ENCODE measurements around the gene TMEM244.
"Not testable (repeated sequence)": the region's sequence is repeated elsewhere in the genome, so short reads cannot be mapped to it uniquely, and the experiment has no call there.

The TMEM244 gene

GRCh38 chr6:129890701-129891100, 29.6 kb upstream of the TMEM244 start:
- Histone ChIP-seq H3K36me3 (no peaks in the 10 kb centered on the region), H3K4me1 (no peaks in the 10 kb centered on the region), H4K20me1 (no peaks in the 10 kb centered on the region), H3K4me2 (no peak overlapping the region), H3K9me3 (no peaks in the 10 kb centered on the region), H3K27ac (no peak overlapping the region), H3K4me3 (no peak overlapping the region), H3K9ac (no peak overlapping the region), H3K27me3 (no peaks in the 10 kb centered on the region; the same call in 1 of the 2 replicates)
- no peak for TF ChIP-seq Cebpa-rat (IDR thresholded peaks at IDR 0.05)

- no peak overlapping the region for H3K4me3 ChIP-seq
- TF ChIP-seq Cebpa-rat (IDR thresholded peaks at IDR 0.05) = no peak
- H3K9me3 ChIP-seq = no peaks in the 10 kb centered on the region
- H3K27ac ChIP-seq = no peak overlapping the region
- no peak overlapping the region for H3K4me2 ChIP-seq
- H3K9ac ChIP-seq = no peak overlapping the region
- no peaks in the 10 kb centered on the region; the same call in 1 of the 2 replicates for H3K27me3 ChIP-seq
- H3K36me3 ChIP-seq = no peaks in the 10 kb centered on the region
- H3K4me1 ChIP-seq = no peaks in the 10 kb centered on the region
- H4K20me1 ChIP-seq = no peaks in the 10 kb centered on the region
Measured at GRCh38 chr6:129890164-129890563, 29.0 kb upstream of the TMEM244 start.

DNA sequence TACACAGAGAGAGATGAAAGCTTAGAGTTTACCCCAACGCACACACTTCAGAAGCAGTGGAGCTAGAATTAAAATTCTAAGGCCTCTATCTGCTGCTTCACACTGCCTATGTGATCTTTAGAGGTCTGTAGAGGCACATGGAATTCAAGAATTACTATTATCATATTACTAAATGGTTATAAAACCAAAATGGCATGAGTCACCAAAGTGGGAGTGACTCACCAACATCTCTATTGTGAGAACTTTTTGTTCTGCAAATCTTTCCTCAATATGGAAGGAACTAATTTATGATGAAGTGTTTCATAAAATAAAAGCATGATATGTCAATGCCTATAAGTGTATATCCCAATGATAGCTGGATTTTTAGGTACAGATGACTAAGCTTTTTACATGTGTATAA, 28.5 kb upstream of the TMEM244 start:
- no peaks in the 10 kb centered on the region for H4K20me1 ChIP-seq
- no peaks in the 10 kb centered on the region for H3K9me3 ChIP-seq
- H3K9ac ChIP-seq = no peak overlapping the region
- H3K4me3 ChIP-seq = no peak overlapping the region
- no peaks in the 10 kb centered on the region for H3K36me3 ChIP-seq
- no peak overlapping the region for H3K27ac ChIP-seq
- H3K27me3 ChIP-seq = no peaks in the 10 kb centered on the region; the same call in 1 of the 2 replicates
- TF ChIP-seq Cebpa-rat (IDR thresholded peaks at IDR 0.05) = no peak
- no peaks in the 10 kb centered on the region for H3K4me1 ChIP-seq
- no peak overlapping the region for H3K4me2 ChIP-seq

GRCh38 chr6:129886401-129887155, 25.5 kb upstream of the TMEM244 start:
- Histone ChIP-seq H3K36me3 (no peaks in the 10 kb centered on the region), H3K4me1 (no peaks in the 10 kb centered on the region), H3K9ac (no peak overlapping the region), H3K4me2 (no peak overlapping the region), H3K4me3 (no peak overlapping the region), H3K27ac (no peak overlapping the region), H4K20me1 (no peaks in the 10 kb centered on the region), H3K27me3 (no peaks in the 10 kb centered on the region; the same call in 1 of the 2 replicates), H3K9me3 (no peaks in the 10 kb centered on the region)
- no peak for TF ChIP-seq Cebpa-rat (IDR thresholded peaks at IDR 0.05)

DNA sequence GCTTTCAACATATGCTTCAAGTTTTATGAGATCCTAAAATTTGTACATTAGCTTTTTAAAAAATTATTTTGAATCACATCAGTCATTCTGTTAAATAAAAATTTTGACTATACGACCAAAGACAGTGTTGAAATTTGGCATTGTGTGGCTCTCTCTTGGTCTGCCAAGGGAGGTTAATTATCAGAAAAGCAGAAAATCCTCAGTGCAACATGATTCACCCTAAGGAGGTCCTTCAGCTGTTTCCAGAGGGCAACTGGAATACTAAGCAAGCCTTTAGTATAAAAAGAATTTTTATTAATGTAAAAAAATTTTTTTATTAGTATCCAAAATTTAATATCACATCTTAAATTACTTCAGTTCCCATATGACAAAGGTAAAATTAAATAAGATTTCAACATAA, 23.1 kb upstream of the TMEM244 start:
- no peak for TF ChIP-seq Cebpa-rat (IDR thresholded peaks at IDR 0.05)
- H4K20me1 ChIP-seq = no peaks in the 10 kb centered on the region
- no peak overlapping the region for H3K27ac ChIP-seq
- no peak overlapping the region for H3K9ac ChIP-seq
- no peak overlapping the region for H3K4me2 ChIP-seq
- no peaks in the 10 kb centered on the region for H3K9me3 ChIP-seq
- no peaks in the 10 kb centered on the region for H3K36me3 ChIP-seq
- no peaks in the 10 kb centered on the region for H3K4me1 ChIP-seq
- no peaks in the 10 kb centered on the region for H3K27me3 ChIP-seq
- no peak overlapping the region for H3K4me3 ChIP-seq

GRCh38 chr6:129882510-129883023, 21.5 kb upstream of the TMEM244 start:
- no peak overlapping the region for H3K4me3 ChIP-seq
- no peaks in the 10 kb centered on the region for H3K4me1 ChIP-seq
- no peak for TF ChIP-seq Cebpa-rat (IDR thresholded peaks at IDR 0.05)
- H3K27me3 ChIP-seq = no peaks in the 10 kb centered on the region
- no peak overlapping the region for H3K4me2 ChIP-seq
- H3K9me3 ChIP-seq = peaks cover 6% of the 10 kb centered on the region; the same call in 1 of the 2 replicates
- no peaks in the 10 kb centered on the region for H3K36me3 ChIP-seq
- H3K27ac ChIP-seq = no peak overlapping the region
- no peaks in the 10 kb centered on the region for H4K20me1 ChIP-seq
- H3K9ac ChIP-seq = no peak overlapping the region

DNA sequence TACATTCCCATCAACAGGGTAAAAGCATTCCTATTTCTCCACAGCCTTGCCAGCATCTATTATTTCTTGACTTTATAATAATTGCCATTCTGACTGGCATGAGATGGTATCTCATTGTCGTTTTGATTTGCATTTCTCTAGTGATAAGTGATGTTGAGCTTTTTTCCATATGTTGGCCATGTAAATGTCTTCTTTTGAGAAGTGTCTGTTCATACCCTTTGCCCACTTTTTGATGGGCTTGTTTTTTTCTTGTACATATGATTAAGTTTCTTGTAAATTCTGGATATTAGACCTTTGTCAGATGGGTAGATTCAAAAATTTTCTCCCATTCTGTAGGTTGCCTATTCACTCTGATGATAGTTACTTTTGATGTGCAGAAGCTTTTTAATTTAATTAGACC, 16.8 kb upstream of the TMEM244 start:
- H3K9me3 ChIP-seq, H3K27me3 ChIP-seq, H3K27ac ChIP-seq, H3K4me1 ChIP-seq, H3K4me3 ChIP-seq, H3K36me3 ChIP-seq, H4K20me1 ChIP-seq, H3K4me2 ChIP-seq, H3K9ac ChIP-seq: not testable (repeated sequence)

DNA sequence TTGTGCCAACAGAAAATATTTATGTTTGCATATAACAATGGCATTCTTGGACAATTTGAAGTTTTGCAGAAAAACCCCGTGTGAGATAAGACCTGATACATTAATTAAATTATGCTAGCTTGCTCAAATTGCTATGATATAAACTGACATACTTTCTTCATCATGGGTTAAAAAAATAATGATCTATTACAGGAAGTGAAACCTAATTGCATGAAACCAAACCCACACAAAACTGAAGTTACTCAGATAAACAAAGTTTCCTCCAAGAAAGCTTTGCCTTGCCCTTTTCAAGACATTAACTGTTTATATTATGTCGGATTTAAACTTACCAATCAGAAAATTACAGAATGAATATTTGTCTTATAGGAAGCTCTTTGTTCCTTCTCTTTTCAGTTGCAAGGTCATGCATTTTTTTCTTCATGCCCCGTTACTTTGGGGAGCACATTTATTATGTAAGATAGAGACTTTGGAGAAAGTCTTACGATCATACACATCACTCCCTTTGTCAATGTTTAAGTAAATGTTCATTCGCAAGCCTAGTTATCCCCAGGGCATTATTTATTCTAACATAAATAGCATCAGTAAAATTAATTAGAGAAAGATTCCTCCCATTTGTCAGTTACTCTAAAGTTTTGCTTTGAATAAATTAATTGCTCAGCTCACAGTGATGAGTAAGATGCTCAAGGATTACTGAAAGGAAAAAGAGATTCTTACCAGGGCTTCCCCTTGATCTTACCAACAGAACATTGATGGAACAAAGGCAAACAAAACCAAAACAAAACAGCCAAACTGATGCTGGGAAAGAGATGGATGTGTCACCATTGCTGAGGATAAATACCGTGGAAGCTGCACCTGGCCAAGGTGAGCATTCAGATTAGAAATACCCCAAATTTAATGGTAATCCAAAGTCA, 14.8 kb upstream of the TMEM244 start:
- Histone ChIP-seq H4K20me1 (no peaks in the 10 kb centered on the region), H3K9ac (no peak overlapping the region), H3K27ac (no peak overlapping the region), H3K4me2 (no peak overlapping the region), H3K4me1 (peaks cover 7% of the 10 kb centered on the region; the same call in 1 of the 2 replicates), H3K9me3 (peaks cover 6% of the 10 kb centered on the region; the same call in 1 of the 2 replicates), H3K27me3 (no peaks in the 10 kb centered on the region), H3K4me3 (no peak overlapping the region), H3K36me3 (no peaks in the 10 kb centered on the region)
- TF ChIP-seq Cebpa-rat (IDR thresholded peaks at IDR 0.05) = no peak

DNA sequence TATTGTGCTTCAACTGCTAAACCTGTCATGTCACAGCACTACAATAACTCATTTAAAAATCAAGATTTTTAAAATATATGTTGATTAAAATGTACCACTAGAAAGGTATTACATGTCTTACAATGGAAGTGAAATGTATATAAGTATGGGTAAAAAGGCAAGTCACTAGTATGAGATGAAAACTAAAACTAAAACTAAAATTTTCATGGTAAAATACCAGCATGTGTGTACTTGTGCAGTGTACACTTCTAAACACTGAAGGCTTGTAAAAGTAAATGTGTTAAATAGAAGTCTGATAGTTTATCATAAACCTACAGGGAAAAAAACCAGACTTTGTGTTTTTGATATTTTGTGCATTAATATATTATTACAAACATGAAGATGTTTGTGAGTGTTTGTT, 13.7 kb upstream of the TMEM244 start:
- no peak overlapping the region for H3K4me2 ChIP-seq
- no peaks in the 10 kb centered on the region for H3K27me3 ChIP-seq
- no peak overlapping the region for H3K4me3 ChIP-seq
- H3K27ac ChIP-seq = no peak overlapping the region
- H3K9ac ChIP-seq = no peak overlapping the region
- peaks cover 6% of the 10 kb centered on the region; the same call in 1 of the 2 replicates for H3K9me3 ChIP-seq
- no peaks in the 10 kb centered on the region for H4K20me1 ChIP-seq
- H3K36me3 ChIP-seq = no peaks in the 10 kb centered on the region
- peaks cover 7% of the 10 kb centered on the region; the same call in 1 of the 2 replicates for H3K4me1 ChIP-seq
- no peak for TF ChIP-seq Cebpa-rat (IDR thresholded peaks at IDR 0.05)

DNA sequence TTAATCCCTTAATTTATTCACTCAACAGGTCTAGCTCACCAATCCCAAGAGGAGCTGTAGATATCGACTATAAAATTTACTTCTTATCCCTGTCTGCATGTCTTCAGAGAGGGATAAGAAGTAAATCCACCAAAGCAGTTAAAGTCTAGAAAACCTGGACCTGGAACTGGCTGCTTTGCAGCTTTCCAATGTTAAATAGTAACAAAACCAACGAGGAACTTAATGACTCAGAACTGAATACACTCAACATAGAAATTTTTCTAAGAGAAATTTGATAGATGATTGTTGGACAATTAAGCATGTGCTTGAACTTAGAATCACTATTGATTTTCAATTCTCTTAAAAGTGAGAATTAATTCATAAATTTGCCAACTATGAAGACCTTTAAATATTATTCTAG, 11.5 kb upstream of the TMEM244 start:
- H3K4me3 ChIP-seq = no peak overlapping the region
- no peak overlapping the region for H3K9ac ChIP-seq
- no peak for TF ChIP-seq Cebpa-rat (IDR thresholded peaks at IDR 0.05)
- H3K36me3 ChIP-seq = no peaks in the 10 kb centered on the region
- no peaks in the 10 kb centered on the region for H3K27me3 ChIP-seq
- no peaks in the 10 kb centered on the region for H3K9me3 ChIP-seq
- H3K4me2 ChIP-seq = no peak overlapping the region
- no peaks in the 10 kb centered on the region for H4K20me1 ChIP-seq
- H3K4me1 ChIP-seq = peaks cover 7% of the 10 kb centered on the region; the same call in 1 of the 2 replicates
- H3K27ac ChIP-seq = no peak overlapping the region

All from BLaER1 (cell line).